Measurements from ENCODE around the gene HELZ2.

HELZ2 gene

DNA sequence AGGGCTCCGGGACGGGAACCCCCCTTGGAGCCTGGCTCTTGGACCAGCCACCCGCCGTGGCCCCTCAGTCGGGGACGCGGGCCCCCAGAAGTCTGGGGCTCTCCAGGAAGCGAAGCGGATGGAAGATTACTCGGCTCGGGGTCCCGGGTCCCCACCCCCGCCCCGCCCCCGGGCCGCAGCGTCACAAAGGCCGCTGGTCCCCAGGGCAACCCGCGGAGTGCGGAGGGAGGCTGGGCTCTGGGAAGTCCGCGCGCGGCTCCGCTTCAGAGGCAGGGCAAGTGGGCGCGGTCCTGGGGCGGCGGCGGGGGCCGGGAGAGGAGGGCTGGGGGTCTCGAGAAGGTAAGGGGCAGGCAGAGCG lies 20.1 kb downstream of the HELZ2 start, which contains the start of gene FNDC11:
Gene FNDC11 (plus strand): TSS at position 227 of the 358 bp plus-strand sequence. CDS start 1,505 bp downstream, outside the sequence.
- DNase-seq (ENCODE audit: insufficient read length, low spot score) (no peak), FAIRE-seq (peak; percentile 18)

- DNase-seq (ENCODE audit: insufficient read length, low spot score) (no peak), FAIRE-seq (peak; percentile 8)
These were observed 20.6 kb downstream of the HELZ2 start for GRCh38 chr20:63553251-63553932.

GRCh38 chr20:63552481-63553249 lies 21.4 kb downstream of the HELZ2 start:
- no peak for DNase-seq (ENCODE audit: insufficient read length, low spot score)
- FAIRE-seq = peak; percentile 94

DNA sequence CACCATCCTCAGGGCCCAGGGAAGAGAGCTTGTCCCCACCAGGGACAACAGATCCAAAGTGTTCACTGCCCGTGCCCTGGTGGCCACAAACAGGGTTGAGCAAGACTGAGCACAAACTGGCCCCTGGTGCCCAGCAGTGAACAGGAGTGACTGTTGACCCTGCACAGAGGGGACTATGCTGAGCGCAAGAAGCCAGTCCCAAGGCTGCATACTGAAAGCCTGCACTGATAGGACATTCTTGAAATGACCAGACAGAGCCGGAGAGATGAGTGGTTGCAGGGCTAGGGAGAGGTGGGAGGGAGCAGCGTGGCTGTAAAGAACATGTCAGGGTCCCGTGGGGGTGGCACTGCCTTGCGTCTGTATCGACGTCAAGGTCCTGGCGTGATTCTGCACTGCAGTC lies 23.0 kb downstream of the HELZ2 start:
- no peak for DNase-seq (ENCODE audit: insufficient read length, low spot score)
- FAIRE-seq = no peak

GRCh38 chr20:63549679-63550282 lies 24.3 kb downstream of the HELZ2 start:
- no peak for FAIRE-seq

DNA sequence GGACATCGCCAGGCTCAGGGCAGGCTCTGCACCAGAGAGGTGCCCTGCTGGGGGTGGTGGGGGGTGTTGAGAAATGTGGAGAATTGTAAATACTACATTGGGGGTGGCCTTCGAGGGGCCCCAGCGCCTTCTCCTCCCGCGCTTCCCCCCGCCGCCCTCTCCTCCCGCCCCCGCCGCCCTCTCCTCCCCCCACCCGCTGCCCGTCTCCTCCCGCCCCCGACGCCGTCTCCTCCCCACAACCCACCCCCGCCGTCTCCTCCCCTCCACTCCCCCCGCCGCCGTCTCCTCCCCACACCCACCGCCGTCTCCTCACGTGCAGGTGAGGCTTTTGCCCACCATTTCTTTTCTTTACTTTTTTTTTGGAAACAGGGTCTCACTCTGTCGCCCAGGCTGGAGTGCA lies 25.0 kb downstream of the HELZ2 start:
- FAIRE-seq = no peak

More at GRCh38 chr20:63549679-63550282, 24.3 kb downstream of the HELZ2 start:
- no peak for DNase-seq (ENCODE audit: insufficient read length, low spot score)

GRCh38 chr20:63548542-63548941 lies 25.5 kb downstream of the HELZ2 start:
- no peak for FAIRE-seq
- no peak for DNase-seq (ENCODE audit: insufficient read length, low spot score)

More for the DNA sequence above, 25.0 kb downstream of the HELZ2 start:
- DNase-seq (ENCODE audit: insufficient read length, low spot score) = no peak

GRCh38 chr20:63547725-63548480 lies 26.1 kb downstream of the HELZ2 start, which contains the start of gene SRMS:
SRMS (minus strand) TSS chr20:63547749; CDS start chr20:63547463, 286 bp downstream.
- no peak for DNase-seq (ENCODE audit: insufficient read length, low spot score)
- FAIRE-seq = no peak

DNA sequence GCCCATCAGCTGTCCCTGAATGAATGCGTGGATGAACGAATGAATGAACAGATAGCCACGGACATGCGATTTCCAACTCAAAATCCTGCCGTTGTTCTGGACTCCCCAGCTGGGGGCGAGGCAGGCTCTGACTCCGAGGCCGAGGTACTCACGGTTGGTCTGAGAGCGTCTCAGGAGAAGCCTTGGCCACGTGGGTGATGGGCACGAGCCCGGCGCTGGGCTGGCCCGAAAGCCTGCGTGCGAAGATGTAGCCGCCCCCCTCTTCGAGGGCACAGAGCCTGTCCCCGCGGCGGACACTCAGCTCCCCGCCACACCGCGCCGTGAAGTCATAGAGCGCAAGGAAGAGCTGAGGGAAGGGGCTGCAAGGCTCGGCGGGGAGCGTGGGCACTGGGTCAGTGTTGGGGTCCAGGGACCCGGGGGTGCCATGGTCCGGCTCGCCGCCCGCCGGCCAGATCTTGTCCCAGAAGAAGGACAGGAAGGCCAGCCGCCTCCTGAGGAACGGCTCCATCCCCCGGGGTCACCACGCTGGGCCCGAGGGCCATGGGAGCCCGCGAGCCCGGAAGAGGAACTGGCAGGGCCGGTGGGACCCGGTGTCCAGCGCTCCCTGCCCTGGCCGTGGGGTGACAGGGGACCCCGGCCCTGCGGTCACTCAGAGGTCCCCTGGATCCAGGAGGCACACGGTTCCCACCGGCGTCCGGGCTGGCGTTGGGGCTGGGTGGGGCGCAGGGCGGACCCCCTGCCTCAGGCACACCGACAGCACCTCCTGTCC lies 26.9 kb downstream of the HELZ2 start:
- DNase-seq (ENCODE audit: insufficient read length, low spot score) (no peak), FAIRE-seq (no peak)

- no peak for FAIRE-seq
- no peak for DNase-seq (ENCODE audit: insufficient read length, low spot score)
These were observed 27.6 kb downstream of the HELZ2 start for GRCh38 chr20:63546256-63546955.

- DNase-seq (ENCODE audit: insufficient read length, low spot score) = no peak
- FAIRE-seq = no peak
These were observed 28.2 kb downstream of the HELZ2 start for GRCh38 chr20:63545814-63546213.

DNA sequence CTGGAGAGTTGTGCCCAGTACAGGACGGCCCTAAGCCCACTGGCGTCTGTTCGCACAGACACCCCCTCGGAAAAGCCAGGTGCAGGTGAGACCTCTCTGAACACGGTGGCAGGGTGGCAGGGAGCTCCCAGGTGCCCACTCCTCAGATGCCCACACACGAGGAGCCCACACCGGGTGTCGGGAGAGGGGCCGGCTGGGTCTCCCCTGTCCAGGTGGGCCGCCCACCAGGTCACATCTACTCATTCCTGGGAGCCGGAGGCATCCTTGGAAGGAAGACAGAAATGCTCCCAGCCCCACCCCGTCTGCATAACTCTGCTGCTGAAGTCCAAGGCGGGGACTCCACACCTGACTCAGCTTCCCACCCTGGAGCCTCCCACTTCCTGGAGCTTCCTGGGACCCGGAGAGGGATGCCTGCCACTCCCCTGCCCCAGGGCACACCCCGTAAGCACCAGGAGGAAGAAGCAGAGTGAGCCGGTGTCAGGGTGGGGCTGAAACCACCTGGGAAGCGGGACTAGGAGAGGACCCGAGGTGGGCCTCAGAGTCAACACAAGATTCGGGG lies 29.0 kb downstream of the HELZ2 start:
- no peak for FAIRE-seq
- DNase-seq (ENCODE audit: insufficient read length, low spot score) = no peak

- DNase-seq (ENCODE audit: insufficient read length, low spot score) (no peak), FAIRE-seq (no peak)
These were observed 29.6 kb downstream of the HELZ2 start for GRCh38 chr20:63544241-63544957.

DNA sequence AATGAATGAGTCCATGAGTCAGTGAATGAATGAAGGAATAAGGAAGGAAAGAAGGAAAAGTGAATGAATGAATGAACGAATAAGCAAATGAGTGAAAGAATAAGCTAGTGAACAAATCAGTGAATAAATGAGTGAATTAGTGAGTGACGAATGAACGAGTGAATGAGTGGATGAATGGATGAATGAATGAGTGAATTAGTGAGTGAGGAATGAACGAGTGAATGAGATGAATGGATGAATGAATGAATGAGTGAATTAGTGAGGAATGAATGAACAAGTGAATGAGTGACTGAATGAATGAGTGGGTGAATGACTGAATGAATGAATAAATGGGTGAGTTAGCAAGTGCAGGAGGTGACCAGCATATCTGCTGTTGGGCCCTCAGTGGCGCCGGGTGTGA lies 30.3 kb downstream of the HELZ2 start:
- FAIRE-seq (no peak), DNase-seq (ENCODE audit: insufficient read length, low spot score) (no peak)

DNA sequence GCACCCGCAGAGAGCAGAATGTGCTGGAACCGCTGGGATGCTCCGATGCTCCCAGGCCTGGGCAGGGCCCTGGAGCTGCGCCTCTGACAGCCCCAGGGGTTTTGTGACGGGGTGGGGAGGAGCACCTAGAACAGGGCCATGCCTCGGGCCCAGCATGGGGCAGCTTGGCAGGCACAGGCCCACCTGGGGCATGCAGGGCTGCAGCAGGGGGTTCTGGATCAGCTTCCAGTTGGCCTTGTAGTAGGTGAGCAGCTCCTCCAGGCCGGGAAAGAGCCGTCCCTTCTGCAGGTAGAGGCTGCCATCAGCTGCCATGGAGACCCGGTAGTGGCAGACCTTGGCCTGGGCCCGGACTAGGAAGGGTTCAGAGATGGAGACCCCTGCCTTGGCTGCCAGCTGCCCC lies 30.9 kb downstream of the HELZ2 start:
- FAIRE-seq (no peak), DNase-seq (ENCODE audit: insufficient read length, low spot score) (no peak)

DNA sequence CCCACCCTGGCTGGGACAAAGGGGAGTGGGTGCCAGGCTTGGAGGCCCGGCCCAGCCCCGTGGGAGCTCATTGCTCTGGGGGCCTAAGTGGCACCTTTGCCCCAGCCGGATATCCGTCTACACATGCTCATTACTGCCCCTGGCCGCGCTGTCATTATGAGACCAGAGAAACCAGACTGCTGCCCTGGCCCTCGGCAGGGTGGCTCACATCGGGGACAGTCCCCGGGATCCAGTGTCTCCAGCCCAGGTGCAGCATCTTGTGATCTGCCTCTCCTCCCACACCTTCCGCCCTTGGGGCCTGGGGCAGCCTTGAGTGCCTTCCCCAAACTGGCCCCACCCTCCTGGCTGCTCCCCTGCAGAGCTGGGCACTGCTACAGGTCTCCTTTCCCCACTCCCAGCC lies 31.3 kb downstream of the HELZ2 start:
- DNase-seq (ENCODE audit: insufficient read length, low spot score) (no peak), FAIRE-seq (no peak)

GRCh38 chr20:63542031-63542559 lies 31.9 kb downstream of the HELZ2 start:
- FAIRE-seq (no peak), DNase-seq (ENCODE audit: insufficient read length, low spot score) (no peak)

- DNase-seq (ENCODE audit: insufficient read length, low spot score) (no peak), FAIRE-seq (no peak)
These were observed 32.7 kb downstream of the HELZ2 start for GRCh38 chr20:63541371-63541770.

Measured in GM19239 (cell line).